Esophagus squamous epithelium (tissue), 4 donors: ENCODE measurements around the gene MON2.

Source experiments
- CTCF ChIP-seq, 6 experiments: fragments of 450-650 bp in 4 of 6; fragments of 200-600 bp in 2 of 6; sonication (generic) in 2 of 6; IDR thresholded peaks; one replicate each; pipeline ENCODE4 v1.5.1; 2016 to 2019; ENCODE audit warnings: antibody characterized with exemption in 6 of 6, mild to moderate bottlenecking in 4 of 6, moderate library complexity in 4 of 6
- POLR2A ChIP-seq, 4 donors: fragments of 450-650 bp; IDR thresholded peaks; one replicate each; pipeline ENCODE4 v1.6.1; 2017; ENCODE audit warnings: antibody characterized with exemption in 4 of 4, mild to moderate bottlenecking in 4 of 4, moderate library complexity in 3 of 4

DNA sequence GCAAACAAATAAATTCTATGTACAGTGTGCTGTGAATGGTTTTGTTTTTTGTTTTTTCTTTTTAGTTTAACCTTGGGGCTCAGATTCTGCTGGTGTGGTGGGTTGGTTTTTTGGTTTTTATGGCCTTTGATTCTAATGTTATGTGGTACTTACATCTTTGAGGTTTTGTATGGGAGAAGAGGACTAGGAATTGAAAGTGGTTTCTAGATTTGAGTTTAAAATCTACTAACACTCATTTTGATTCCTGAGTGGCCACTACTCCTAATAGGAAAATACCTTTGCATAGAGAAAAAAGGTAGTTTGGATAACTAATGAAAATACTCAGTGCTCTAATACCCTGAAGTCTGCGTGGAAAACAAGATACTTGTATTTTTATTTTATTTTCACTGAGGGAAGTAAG, 137.7 kb downstream of the MON2 start:
- TF ChIP-seq CTCF (IDR thresholded peaks at IDR 0.05) (no peak), POLR2A (IDR thresholded peaks at IDR 0.05) (no peak)
